HEK293 (cell line): Measurements from ENCODE around the gene DUSP16.

ENCODE experiments used
- CTCF ChIP-seq: fragments of 450-650 bp; formaldehyde crosslinking; IDR thresholded peaks from 2 replicates; pipeline ENCODE4 v1.5.1; 2016; ENCODE audit warnings: missing biosample characterization, missing genetic modification characterization
- KLF9 ChIP-seq: fragments of 450-650 bp; formaldehyde crosslinking; IDR thresholded peaks from 2 replicates; pipeline ENCODE4 v1.5.1; 2016; ENCODE audit warnings: missing biosample characterization, missing genetic modification characterization, low read depth
- ZNF747 ChIP-seq: fragments of 450-650 bp; formaldehyde crosslinking; IDR thresholded peaks from 2 replicates; pipeline ENCODE4 v1.5.1; 2016; ENCODE audit warnings: missing biosample characterization, missing genetic modification characterization

GRCh38 chr12:12518919-12519318 lies 43.7 kb downstream of the DUSP16 start:
- no peak for TF ChIP-seq CTCF
- no peak for TF ChIP-seq KLF9 (tag by site-specific recombination)
- TF ChIP-seq ZNF747 = no peak
